Stimulated activated CD4-positive, alpha-beta T cell treated with anti-CD3 and anti-CD28 coated beads, Interleukin-1b, Interleukin-23, amount 100 ng/mL, for 1 hour (primary cell): Measurements from ENCODE around the gene MRGPRD.
"Not testable (repeated sequence)": the region's sequence is repeated elsewhere in the genome, so short reads cannot be mapped to it uniquely, and the experiment has no call there.

ENCODE experiments used
- DNase-seq, 2 donors: peaks; one replicate each; pipeline ENCODE4 v3.0.0-alpha.2; 2020; ENCODE audit warnings: low read depth in 2 of 2

MRGPRD gene

GRCh38 chr11:68993546-68993945 is 12.8 kb upstream of the MRGPRD start:
- no peak for DNase-seq

- no peak for DNase-seq
These were observed 12.0 kb upstream of the MRGPRD start for GRCh38 chr11:68992743-68993255.

- no peak for DNase-seq
These were observed 10.4 kb upstream of the MRGPRD start for GRCh38 chr11:68990995-68991780.

GRCh38 chr11:68989936-68990606 is 9.3 kb upstream of the MRGPRD start:
- DNase-seq, result no peak

GRCh38 chr11:68988491-68988890 is 7.7 kb upstream of the MRGPRD start:
- no peak for DNase-seq

- DNase-seq, result no peak
These were observed 6.4 kb upstream of the MRGPRD start for GRCh38 chr11:68987211-68987610.

GRCh38 chr11:68983801-68984200 is 3.0 kb upstream of the MRGPRD start:
- DNase-seq, result no peak

- DNase-seq, result no peak
These were observed 1.3 kb upstream of the MRGPRD start for GRCh38 chr11:68982134-68982533.

- no peak for DNase-seq
These were observed 633 bp downstream of the MRGPRD start for GRCh38 chr11:68979931-68980775.

GRCh38 chr11:68978931-68979594 is 1.7 kb downstream of the MRGPRD start:
- no peak for DNase-seq

- no peak for DNase-seq
These were observed 2.2 kb downstream of the MRGPRD start for GRCh38 chr11:68978626-68978930.

GRCh38 chr11:68977781-68978625 is 2.8 kb downstream of the MRGPRD start:
- DNase-seq, result no peak

- no peak for DNase-seq
These were observed 4.2 kb downstream of the MRGPRD start for GRCh38 chr11:68976563-68976962.

- DNase-seq, result no peak
These were observed 4.7 kb downstream of the MRGPRD start for GRCh38 chr11:68976095-68976494.

- no peak for DNase-seq
These were observed 6.2 kb downstream of the MRGPRD start for GRCh38 chr11:68974421-68975194.

GRCh38 chr11:68973706-68974105 is 7.1 kb downstream of the MRGPRD start:
- not testable (repeated sequence) for DNase-seq

GRCh38 chr11:68973219-68973618 is 7.6 kb downstream of the MRGPRD start:
- no peak for DNase-seq

GRCh38 chr11:68970921-68971636 is 9.7 kb downstream of the MRGPRD start:
- no peak for DNase-seq

- DNase-seq, result no peak
These were observed 11.4 kb downstream of the MRGPRD start for GRCh38 chr11:68969386-68969785.
